Progenitor cell of endocrine pancreas (in vitro differentiated cells): Measurements from ENCODE around the gene SPACA4. TPM values are rescaled to one million over a fixed set of nuclear protein-coding genes. Genes with fewer than 3 reads are reported as not detected.

Experiments
- DNase-seq: peaks from one replicate; pipeline ENCODE4 v3.0.0; 2021; ENCODE audit warnings: low spot score; ENCODE audit not compliant: unreplicated experiment
- H3K27ac Mint-ChIP-seq: 2 replicates; pipeline ENCODE4 v1.8.0; 2021; ENCODE audit warnings: mild to moderate bottlenecking, moderate library complexity, mixed read lengths
- H3K27me3 Mint-ChIP-seq: 2 replicates; pipeline ENCODE4 v1.8.0; 2021; ENCODE audit warnings: mixed read lengths
- H3K36me3 Mint-ChIP-seq: 2 replicates; pipeline ENCODE4 v1.8.0; 2022; ENCODE audit warnings: mixed read lengths; ENCODE audit not compliant: insufficient read depth
- H3K4me1 Mint-ChIP-seq: 2 replicates; pipeline ENCODE4 v1.8.0; 2021; ENCODE audit warnings: low read depth, mixed read lengths
- H3K4me3 Mint-ChIP-seq: 2 replicates; pipeline ENCODE4 v1.8.0; 2021; ENCODE audit warnings: low read depth, mild to moderate bottlenecking, moderate library complexity, mixed read lengths
- H3K9me3 Mint-ChIP-seq: 2 replicates; pipeline ENCODE4 v1.8.0; 2021; ENCODE audit warnings: low read depth, mixed read lengths
- total RNA-seq: library from RNA; stranded (reverse); gene quantifications from 2 replicates; pipeline ENCODE4 v1.2.1, GENCODE V29; 2021
- TF ChIP-seq, protein P1 (sequence below): fragments of 200-600 bp; sonication (generic); IDR thresholded peaks from one replicate; pipeline ENCODE4 v1.5.0; 2021; ENCODE audit warnings: antibody characterized with exemption, mild to moderate bottlenecking; ENCODE audit not compliant: unreplicated experiment

The SPACA4 gene
- total RNA-seq, 1 donor from 2014 or later: not detected

DNA sequence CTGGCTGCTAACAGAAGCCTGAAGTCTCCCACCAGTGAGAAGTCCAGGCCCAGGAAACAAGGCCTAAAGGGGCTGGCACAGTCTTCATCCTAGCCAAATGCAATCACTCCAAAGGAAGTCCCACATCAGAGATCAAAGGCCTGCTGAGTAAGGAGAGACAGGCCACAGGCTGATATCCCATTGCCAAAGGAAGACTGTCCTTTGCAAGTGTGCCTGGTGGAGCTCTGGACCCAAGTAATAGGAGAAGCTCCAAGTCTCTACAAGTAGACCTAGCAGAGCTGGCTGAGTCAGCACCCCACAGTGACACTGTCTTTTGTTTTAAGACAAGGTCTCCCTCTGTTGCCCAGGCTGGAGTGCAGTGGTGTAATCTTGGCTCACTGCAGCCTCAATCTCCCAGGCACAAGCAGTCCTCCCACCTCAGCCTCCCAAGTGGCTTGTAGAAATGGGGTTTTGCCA is 26.2 kb downstream of the SPACA4 start:
- peaks cover 19% of the 10 kb centered on the region for H3K4me1 Mint-ChIP-seq
- TF ChIP-seq, protein P1, sequence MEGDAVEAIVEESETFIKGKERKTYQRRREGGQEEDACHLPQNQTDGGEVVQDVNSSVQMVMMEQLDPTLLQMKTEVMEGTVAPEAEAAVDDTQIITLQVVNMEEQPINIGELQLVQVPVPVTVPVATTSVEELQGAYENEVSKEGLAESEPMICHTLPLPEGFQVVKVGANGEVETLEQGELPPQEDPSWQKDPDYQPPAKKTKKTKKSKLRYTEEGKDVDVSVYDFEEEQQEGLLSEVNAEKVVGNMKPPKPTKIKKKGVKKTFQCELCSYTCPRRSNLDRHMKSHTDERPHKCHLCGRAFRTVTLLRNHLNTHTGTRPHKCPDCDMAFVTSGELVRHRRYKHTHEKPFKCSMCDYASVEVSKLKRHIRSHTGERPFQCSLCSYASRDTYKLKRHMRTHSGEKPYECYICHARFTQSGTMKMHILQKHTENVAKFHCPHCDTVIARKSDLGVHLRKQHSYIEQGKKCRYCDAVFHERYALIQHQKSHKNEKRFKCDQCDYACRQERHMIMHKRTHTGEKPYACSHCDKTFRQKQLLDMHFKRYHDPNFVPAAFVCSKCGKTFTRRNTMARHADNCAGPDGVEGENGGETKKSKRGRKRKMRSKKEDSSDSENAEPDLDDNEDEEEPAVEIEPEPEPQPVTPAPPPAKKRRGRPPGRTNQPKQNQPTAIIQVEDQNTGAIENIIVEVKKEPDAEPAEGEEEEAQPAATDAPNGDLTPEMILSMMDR: no peak
- peaks cover 3% of the 10 kb centered on the region for H3K27me3 Mint-ChIP-seq
- peaks cover 4% of the 10 kb centered on the region for H3K36me3 Mint-ChIP-seq
- DNase-seq: no peak
- no peak overlapping the region for H3K4me3 Mint-ChIP-seq
- no peak overlapping the region for H3K27ac Mint-ChIP-seq
- H3K9me3 Mint-ChIP-seq: no peaks in the 10 kb centered on the region

- no peak overlapping the region for H3K4me3 Mint-ChIP-seq
Observed at GRCh38 chr19:48633148-48634035, 26.9 kb downstream of the SPACA4 start.

GRCh38 chr19:48634036-48634342 is 27.4 kb downstream of the SPACA4 start:
- Mint-ChIP-seq H3K27me3 (peaks cover 6% of the 10 kb centered on the region), H3K4me1 (peaks cover 22% of the 10 kb centered on the region), H3K4me3 (no peak overlapping the region), H3K9me3 (no peaks in the 10 kb centered on the region), H3K36me3 (peaks cover 1% of the 10 kb centered on the region), H3K27ac (no peak overlapping the region)
- DNase-seq: no peak
- TF ChIP-seq, protein P1: no peak

More at GRCh38 chr19:48633148-48634035, 26.9 kb downstream of the SPACA4 start:
- no peak overlapping the region for H3K27ac Mint-ChIP-seq
- peaks cover 3% of the 10 kb centered on the region for H3K27me3 Mint-ChIP-seq
- H3K4me1 Mint-ChIP-seq: peaks cover 21% of the 10 kb centered on the region
- peaks cover 4% of the 10 kb centered on the region for H3K36me3 Mint-ChIP-seq
- TF ChIP-seq, protein P1: no peak
- DNase-seq: no peak
- no peaks in the 10 kb centered on the region for H3K9me3 Mint-ChIP-seq

GRCh38 chr19:48634424-48635262 is 28.1 kb downstream of the SPACA4 start:
- H3K27ac Mint-ChIP-seq: peak overlapping the region; percentile 91
- H3K36me3 Mint-ChIP-seq: peaks cover 1% of the 10 kb centered on the region

More at GRCh38 chr19:48634424-48635262, 28.1 kb downstream of the SPACA4 start:
- peak overlapping the region; percentile 64 for H3K4me3 Mint-ChIP-seq
- DNase-seq: peak; percentile 86
- TF ChIP-seq, protein P1: no peak
- peaks cover 22% of the 10 kb centered on the region for H3K4me1 Mint-ChIP-seq
- peaks cover 7% of the 10 kb centered on the region for H3K27me3 Mint-ChIP-seq
- no peaks in the 10 kb centered on the region for H3K9me3 Mint-ChIP-seq
